Fibroblast of skin of left quadriceps (primary cell): ENCODE data around the gene F2R.
"Not testable (repeated sequence)": the region's sequence is repeated elsewhere in the genome, so short reads cannot be mapped to it uniquely, and the experiment has no call there.

Experiments
- DNase-seq, 2 experiments: peaks; one replicate each; pipeline ENCODE4 v3.0.0-alpha.2; 2013; ENCODE audit warnings: low read depth in 2 of 2

Gene F2R

DNA sequence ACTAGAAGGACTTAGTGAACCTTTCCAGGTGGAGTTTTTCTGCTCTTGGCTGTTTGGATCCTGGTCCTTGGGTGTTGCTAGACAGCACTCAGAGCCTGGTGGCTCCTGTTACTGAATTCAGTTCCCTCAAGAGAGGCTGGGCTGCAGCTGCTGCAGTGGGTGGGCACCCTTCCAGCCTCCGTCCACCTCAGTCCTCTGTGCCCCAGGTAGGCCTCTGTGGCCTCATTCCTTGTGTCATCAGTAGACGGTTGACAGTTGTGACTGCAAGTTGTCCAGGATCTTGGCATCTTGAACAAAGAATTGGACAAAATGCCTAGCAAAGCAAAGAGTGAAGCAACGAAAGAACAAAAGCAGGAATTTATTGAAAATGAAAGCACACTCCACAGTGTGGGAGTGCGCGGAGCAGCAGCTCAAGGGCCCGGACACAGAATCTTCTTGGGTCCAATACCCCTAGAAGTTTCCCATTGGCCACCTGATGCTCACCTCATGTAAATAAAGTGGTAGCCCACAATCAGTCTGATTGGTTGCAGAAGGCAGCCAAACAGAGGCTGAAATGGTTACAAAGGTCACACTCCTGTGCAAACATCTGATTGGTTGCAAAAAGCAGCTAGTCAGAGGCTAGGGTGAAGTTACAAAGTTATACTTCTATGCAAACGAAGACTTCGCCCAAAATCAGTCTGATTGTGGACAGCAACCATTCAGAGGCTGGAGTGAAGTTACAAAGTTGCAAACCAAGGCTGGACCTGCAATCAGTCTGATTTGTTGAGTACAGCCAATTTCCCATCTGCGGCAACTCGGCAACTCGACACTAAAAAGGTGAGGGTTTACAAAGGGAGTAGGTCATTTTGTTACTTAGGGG, 40.1 kb downstream of the F2R start:
- DNase-seq = no peak

DNA sequence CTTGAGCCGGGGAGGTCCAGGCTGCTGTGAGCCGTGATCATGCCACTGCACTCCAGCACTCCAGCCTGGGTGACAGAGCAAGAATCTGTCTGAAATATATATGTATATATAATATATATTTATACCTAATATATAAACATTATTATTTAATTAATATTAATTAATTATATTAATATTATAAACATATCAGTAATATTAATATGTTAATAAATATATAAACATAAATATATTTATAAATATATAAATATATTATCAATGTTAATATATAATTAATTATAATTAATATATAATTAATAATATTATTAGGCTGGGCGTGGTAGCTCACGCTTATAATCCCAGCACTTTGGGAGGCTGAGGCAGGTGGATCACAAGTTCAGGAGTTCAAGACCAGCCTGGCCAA, 41.1 kb downstream of the F2R start:
- no peak for DNase-seq

DNA sequence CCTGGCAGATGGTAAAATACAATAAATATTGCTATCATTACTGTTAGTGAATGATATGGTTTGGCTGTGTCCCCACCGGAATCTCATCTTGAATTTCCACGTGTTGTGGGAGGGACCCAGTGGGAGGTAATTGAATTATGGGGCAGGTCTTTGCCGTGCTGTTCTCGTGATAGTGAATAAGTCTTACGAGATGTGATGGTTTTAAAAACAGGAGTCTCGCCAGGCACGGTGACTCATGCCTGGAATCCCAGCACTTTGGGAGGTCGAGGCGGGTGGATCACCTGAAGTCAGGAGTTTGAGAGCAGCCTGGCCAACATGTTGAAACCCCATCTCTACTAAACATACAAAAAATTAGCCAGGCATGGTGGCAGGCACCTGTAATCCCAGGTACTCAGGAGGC, 45.2 kb downstream of the F2R start:
- DNase-seq = not testable (repeated sequence)

DNA sequence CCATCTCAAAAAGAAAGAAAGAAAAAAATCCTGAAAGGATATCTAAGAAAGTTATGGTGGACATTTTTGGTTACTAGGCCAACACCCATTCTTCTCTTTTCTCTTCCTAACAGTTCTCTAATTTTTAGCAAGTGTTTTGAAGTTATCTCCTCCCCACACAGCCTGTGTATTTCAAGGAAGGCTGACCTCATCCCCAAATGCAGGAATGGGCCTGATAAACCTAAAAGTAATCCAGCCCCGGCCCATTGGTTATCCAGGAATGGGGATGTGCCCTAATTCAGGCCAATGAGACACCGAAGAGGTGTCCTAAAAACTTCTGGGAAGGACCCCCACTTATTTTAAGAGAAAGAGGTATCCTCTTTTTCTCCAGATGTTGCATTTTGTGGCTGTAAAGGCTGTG, 46.6 kb downstream of the F2R start:
- DNase-seq = no peak

DNA sequence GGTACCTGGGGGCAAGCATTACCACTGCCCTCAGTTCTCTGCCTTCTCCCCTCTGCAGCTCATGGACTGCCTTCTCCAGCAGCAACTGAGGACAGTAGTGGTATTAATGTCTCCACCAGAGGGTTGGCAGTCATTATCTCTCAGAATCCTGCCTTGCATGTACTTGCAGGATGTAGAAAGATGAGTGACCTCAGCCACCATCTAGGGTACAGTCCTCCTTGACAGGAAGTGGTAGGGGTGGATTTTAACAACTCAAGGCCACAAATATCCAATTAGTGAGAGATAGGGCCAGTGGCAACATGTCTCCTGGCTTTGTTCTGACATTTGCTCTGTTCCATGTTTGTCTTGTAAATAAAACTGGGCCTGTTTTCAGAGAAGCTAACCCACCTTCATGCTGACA, 47.2 kb downstream of the F2R start:
- no peak for DNase-seq

DNA sequence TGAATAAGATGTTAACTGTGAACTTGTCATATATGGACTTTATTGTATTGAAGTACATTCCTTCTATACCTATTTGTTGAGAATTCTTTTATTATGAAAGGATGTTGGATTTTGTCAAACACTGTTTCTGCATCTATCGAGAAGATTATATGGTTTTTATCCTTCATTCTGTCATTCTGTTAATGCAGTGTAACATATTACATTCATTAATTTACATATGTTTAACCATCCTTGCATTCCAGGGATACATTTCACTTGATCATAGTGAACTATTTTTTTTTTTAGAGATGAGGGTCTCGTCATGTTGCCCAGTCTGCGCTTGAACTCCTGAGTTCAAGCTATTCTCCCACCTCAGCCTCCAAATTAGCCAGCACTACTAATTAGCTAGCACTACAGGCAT, 48.4 kb downstream of the F2R start:
- DNase-seq = no peak

DNA sequence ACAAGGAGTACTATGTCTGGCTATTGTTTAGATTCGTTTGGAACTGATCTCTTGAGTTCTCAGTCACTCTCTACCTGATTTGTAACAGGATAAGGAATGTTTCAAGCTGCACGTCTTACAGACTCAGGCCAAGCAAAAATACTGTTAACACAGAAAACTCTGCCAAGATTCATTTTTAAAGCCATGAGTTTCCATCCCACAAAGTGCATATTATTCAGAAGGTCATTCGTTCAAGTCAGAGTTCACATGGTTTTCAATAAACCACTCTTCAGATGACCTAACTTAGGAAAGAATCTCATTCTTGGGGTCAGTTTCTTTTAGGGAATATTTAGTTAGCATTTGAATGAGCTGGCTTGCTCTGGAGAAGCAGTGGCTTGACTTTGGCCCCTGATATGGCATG, 49.3 kb downstream of the F2R start:
- DNase-seq = peak in 1 of 2 experiments; percentile 29

DNA sequence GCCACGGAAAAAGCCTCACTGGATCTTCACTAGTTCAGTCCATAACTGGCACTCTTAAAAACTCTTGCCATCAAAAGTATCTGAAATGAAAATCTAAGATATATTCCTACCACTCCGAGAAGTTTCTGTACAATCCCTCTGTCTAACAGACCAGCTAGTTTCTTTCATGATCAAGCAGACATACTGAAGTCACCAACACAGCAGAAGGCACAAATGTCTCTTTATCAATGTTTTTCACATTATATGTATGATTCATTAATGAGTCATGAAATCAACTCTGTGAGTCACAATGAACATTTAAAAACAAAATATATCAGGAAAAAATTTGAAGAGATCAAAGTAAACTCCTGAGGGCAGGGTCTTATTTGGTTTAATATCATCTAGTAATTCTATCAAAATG, 50.8 kb downstream of the F2R start:
- no peak for DNase-seq

DNA sequence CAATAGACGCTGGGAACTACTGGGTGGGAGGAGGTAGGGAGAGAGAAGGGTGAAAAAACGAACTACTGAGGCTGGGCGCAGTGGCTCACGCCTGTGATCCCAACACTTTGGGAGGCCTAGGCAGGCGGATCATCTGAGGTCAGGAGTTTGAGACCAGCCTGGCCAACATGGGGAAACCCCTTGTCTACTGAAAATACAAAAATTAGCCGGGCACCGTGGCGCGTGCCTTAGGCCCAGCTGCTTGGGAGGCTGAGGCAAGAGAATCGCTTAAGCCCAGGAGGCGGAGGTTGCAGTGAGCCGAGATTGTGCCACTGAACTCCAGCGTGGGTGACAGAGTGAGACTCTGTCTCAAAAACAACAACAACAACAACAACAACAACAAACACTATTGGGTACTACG, 55.1 kb downstream of the F2R start:
- DNase-seq = not testable (repeated sequence)

DNA sequence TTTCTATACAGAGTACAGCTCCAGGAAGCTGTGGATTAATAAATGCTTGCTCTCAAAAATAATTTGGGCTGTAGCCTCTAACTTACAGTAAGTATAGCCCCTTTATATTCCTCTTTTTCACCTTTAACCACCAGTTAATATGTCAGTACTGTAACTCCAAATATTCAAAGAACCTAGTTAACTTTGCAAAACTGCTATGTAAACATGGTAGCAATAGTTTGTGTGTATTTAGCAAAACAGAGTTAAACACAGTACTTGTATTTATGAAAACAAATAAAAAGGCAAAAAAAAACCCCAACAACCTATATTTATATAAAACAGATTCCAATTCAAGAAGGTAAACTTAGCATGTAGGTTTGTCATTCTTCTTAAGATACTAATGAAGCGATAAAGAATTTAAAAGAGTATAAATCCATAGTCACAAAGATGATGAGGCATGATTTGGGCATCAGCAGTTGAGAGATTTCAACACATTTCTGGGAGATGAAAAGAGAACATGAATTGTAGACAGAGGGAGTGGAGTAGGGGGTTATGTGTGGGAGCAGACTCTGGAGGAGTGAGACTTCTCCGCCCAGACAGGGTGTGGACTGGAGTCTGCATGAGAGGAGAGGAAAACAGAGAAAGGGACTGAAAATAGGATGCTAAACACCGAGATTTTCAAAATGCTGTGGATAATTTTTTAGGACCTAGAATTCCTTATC, 55.9 kb downstream of the F2R start:
- DNase-seq = no peak

DNA sequence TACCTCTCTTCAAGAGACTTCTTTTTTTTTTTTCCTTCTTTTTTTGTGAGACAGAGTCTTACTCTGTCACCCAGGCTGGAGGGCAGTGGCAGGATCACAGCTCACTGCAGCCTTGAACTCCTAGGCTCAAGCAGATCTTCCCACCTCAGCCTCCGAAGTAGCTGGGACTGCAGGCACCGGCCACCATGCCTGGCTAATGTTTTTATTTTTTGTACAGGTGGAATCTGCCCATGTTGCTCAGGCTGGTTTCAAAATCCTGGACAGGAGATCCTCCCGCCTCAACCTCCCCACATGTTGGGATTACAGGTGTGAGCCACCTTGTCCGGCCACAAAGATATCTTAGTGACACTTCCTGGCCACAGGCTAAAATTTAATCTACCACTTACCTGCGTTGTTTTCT, 60.0 kb downstream of the F2R start:
- no peak for DNase-seq

DNA sequence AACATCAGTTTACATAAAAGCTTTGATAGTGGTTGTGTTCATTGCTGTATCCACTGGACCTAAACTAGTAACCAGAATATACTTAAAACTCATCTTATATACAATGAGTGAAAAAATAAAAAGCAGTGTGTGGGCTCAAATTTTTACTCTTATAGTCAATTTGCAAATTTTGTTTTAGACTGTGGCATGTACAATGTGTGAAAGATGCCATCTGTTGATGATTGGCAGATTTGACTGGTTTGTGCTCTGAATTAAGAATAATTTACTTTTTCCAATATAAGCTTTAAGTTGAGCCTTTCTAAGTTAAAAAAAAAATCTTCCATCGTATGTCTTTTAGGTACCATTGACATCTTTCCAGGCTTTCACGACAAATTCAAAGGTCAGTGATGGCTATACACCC, 60.5 kb downstream of the F2R start:
- no peak for DNase-seq

DNA sequence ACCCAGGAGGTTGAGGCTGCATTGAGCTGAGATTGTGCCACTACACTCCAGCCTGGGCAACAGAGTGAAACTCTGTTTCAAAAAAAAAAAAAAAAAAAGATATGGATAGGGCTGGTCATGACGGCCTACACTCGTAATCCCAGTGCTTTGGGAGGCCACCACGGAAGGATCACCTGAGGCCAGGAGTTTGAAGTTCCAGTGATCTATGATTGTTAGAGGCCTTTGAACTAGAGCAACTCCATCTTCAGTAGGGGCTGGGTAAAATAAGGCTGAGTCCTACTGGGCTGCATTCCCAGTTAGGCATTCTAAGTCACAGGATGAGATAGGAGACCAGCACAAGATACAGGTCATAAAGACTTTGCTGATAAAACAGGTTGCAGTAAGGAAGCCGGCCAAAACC, 64.7 kb downstream of the F2R start:
- not testable (repeated sequence) for DNase-seq

DNA sequence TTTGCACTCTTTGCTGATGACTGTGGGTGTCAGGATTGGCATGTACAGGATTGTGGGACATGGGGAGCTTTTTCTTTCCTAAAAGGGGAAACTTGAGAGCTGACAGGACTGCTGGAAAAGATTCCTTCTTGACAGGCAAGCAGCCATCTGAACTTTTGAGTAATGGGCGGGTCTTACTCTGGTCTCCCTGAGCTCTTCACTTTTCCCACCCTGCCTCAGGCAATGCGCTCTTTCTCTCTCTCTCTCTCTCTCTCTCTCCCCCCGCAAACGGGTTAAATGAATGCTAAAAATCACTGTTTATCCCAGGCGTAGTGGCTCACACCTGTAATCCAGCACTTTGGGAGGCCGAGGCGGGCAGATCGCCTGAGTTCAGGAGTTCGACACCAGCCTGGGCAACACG, 65.8 kb downstream of the F2R start:
- no peak for DNase-seq

DNA sequence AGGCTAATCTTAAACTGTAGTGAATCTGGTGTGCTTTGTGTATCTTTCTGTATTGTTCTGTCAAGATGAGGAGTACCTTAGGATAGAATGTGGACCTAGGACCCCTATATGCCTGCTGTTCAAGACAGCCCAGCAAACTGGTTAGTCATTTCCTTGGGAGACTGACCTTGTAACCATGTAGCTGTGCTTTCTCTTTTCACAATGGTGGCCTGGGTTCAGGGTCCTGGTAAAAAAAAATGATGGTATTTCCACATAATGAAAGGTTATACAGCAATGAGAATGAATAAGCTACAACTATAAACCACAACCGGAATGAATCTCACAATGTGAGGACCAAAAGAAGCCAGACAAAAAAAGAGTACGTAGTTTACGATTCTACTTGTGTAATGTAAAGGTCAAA, 66.5 kb downstream of the F2R start:
- DNase-seq = no peak
